Measurements from ENCODE around the gene ITGB5. TPM values are rescaled to one million over a fixed set of nuclear protein-coding genes. Genes with fewer than 3 reads are reported as not detected.
A peak's percentile ranks its signal among the peaks of the same experiment; 100 is the strongest.

ITGB5 gene
- total RNA-seq, 1 donor from 2014 or later = 95.1 TPM

DNA sequence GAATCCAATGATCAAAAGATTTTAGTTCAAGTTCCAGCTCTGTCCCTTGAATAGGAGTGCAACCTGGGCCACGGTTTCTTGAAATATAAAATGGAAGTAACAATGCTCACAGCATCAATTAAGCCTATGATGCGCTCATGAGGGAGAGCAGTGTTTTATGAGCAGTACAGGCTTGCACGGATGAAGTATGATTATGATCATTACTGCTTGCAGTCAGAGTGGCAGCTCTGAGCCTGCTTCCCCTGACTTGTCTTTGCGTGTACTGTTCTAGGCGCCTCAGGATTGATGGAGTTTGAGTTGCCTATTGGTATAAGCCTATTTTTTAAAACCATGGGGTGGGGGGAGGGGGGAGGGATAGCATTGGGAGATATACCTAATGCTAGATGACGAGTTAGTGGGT, 37.0 kb downstream of the ITGB5 start:
- no peak overlapping the region for H3K4me3 ChIP-seq
- peaks cover 20% of the 10 kb centered on the region for H3K4me1 ChIP-seq
- TF ChIP-seq, protein P1, sequence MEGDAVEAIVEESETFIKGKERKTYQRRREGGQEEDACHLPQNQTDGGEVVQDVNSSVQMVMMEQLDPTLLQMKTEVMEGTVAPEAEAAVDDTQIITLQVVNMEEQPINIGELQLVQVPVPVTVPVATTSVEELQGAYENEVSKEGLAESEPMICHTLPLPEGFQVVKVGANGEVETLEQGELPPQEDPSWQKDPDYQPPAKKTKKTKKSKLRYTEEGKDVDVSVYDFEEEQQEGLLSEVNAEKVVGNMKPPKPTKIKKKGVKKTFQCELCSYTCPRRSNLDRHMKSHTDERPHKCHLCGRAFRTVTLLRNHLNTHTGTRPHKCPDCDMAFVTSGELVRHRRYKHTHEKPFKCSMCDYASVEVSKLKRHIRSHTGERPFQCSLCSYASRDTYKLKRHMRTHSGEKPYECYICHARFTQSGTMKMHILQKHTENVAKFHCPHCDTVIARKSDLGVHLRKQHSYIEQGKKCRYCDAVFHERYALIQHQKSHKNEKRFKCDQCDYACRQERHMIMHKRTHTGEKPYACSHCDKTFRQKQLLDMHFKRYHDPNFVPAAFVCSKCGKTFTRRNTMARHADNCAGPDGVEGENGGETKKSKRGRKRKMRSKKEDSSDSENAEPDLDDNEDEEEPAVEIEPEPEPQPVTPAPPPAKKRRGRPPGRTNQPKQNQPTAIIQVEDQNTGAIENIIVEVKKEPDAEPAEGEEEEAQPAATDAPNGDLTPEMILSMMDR (IDR thresholded peaks at IDR 0.05) = no peak
- peaks cover 6% of the 10 kb centered on the region for H3K36me3 ChIP-seq
- intact Hi-C loops (cut with DNase I) = no loop called here
- ATAC-seq = no peak
- DNase-seq = no peak
- no peaks in the 10 kb centered on the region for H3K9me3 ChIP-seq
- no peaks in the 10 kb centered on the region for H3K27me3 ChIP-seq
- H3K27ac ChIP-seq = peak overlapping the region; percentile 26

DNA sequence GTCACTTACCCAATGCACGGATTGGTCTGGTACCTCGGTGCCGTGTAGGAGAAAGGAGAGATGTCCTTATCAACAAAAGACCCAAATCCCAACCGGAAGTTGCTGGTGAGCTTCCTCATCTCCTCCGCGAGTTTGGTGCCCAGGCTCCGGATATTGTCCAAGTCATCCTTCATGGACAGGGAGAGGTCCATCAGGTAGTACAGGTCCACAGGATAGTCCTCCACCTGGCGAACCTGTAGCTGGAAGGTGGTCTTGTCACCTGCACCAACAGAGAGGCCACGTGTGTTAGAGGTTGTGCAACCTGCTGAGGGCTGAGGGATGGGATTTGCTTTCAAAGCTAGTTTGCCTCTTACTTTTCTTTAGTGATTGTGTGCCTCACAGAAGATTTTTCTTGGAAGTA, 38.9 kb downstream of the ITGB5 start:
- intact Hi-C loops (cut with DNase I) = no loop called here
- TF ChIP-seq, protein P1 (IDR thresholded peaks at IDR 0.05) = no peak
- Histone ChIP-seq H3K36me3 (no peaks in the 10 kb centered on the region), H3K27ac (no peak overlapping the region), H3K27me3 (no peaks in the 10 kb centered on the region), H3K4me3 (no peak overlapping the region), H3K9me3 (no peaks in the 10 kb centered on the region), H3K4me1 (peaks cover 32% of the 10 kb centered on the region)
- ATAC-seq (no peak), DNase-seq (no peak)

DNA sequence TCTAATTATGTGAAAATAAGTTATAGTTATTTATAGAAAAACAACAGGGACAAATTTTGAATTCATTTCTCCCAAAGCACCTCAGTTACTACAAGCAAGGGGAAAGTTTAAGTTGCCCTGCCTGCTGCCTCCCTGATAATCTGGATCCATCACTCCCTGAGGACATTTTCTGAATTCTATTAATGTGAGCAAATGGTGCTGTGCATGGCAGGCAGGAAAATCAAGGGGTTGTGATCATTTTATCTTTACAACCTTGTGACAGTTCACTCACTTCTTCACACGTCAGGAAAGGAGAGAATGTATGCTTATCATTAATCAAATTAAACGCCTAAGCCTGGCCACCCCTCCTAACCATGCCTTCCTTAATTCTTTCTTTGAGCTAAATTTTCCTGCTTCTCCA, 39.3 kb downstream of the ITGB5 start:
- intact Hi-C loops (cut with DNase I) = no loop called here
- Histone ChIP-seq H3K27me3 (no peaks in the 10 kb centered on the region), H3K9me3 (no peaks in the 10 kb centered on the region), H3K27ac (no peak overlapping the region), H3K4me3 (no peak overlapping the region), H3K4me1 (peaks cover 35% of the 10 kb centered on the region), H3K36me3 (no peaks in the 10 kb centered on the region)
- DNase-seq = no peak
- TF ChIP-seq, protein P1 (IDR thresholded peaks at IDR 0.05) = no peak
- no peak for ATAC-seq

DNA sequence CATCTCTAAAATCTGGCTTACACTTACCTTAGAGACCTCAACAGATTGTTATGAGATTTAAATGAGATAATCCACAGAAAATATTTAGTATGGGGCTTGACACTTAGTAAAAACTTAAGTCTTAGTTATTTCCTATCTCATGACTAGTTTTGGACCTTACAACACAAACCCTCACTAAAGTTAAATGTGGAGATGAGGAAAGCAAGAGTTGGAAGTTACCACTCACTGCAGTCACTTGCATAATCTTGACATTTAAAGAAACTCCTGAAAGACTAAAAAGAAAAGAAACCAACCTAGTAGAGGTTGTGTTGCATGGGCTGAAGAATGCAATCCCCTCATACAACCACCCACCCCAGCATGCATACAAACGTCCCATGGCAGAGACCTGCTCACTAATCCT, 40.1 kb downstream of the ITGB5 start:
- TF ChIP-seq, protein P1 (IDR thresholded peaks at IDR 0.05) = no peak
- ATAC-seq (no peak), DNase-seq (no peak)
- Histone ChIP-seq H3K36me3 (no peaks in the 10 kb centered on the region), H3K4me1 (peaks cover 35% of the 10 kb centered on the region), H3K27ac (no peak overlapping the region), H3K9me3 (no peaks in the 10 kb centered on the region), H3K4me3 (no peak overlapping the region), H3K27me3 (no peaks in the 10 kb centered on the region)
- intact Hi-C loops (cut with DNase I) = no loop called here

DNA sequence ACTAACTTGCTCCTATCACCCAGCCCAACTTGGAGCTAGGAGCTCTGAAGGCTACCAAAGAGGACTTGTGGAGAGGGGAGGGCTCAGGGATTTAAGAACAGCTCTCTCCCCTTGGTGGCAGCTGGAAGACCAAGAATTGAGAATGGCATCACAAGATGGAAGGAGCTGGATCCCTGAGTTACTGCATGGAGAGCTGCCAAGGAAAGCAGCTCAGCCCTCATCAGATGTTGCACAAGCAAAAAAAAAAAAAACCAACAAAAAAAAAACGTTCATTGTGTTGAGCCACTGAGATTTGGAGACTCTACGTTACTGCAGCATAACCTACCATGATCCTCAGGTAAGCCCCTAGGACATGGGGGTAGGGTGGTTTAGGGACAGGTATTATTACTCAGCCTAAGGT, 41.0 kb downstream of the ITGB5 start:
- H3K36me3 ChIP-seq = no peaks in the 10 kb centered on the region
- DNase-seq = no peak
- peaks cover 35% of the 10 kb centered on the region for H3K4me1 ChIP-seq
- H3K27ac ChIP-seq = peak overlapping the region; percentile 75
- no peaks in the 10 kb centered on the region for H3K27me3 ChIP-seq
- no peak overlapping the region for H3K4me3 ChIP-seq
- TF ChIP-seq, protein P1 (IDR thresholded peaks at IDR 0.05) = no peak
- no peaks in the 10 kb centered on the region for H3K9me3 ChIP-seq
- intact Hi-C loops (cut with DNase I) = no loop called here
- no peak for ATAC-seq

DNA sequence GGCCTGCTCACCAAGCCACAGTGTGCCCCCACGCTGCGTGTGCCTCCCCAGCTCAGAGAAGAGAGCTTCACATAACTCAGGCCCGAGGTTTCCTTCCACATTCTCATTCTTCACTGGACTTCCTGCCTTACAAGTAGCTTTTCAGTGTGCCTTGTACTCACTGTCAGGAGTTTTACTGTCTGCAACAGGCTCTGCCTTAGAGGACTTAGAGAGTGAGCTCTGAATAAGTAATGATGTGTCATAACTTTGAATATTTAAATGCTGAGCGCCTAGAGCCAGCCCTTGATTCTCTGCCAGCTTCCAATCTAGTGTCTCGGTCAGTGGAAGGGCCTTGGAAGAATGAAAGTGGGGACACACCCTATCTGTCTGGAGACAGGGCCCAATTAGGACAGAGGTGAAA, 41.8 kb downstream of the ITGB5 start:
- no peak overlapping the region for H3K4me3 ChIP-seq
- H3K36me3 ChIP-seq = no peaks in the 10 kb centered on the region
- TF ChIP-seq, protein P1 (IDR thresholded peaks at IDR 0.05) = no peak
- DNase-seq (no peak), ATAC-seq (peak; percentile 78)
- H3K27me3 ChIP-seq = no peaks in the 10 kb centered on the region
- intact Hi-C loops (cut with DNase I) = no loop called here
- peak overlapping the region; percentile 75 for H3K27ac ChIP-seq
- H3K4me1 ChIP-seq = peaks cover 30% of the 10 kb centered on the region
- H3K9me3 ChIP-seq = no peaks in the 10 kb centered on the region
